ENCODE measurements around the gene CAVIN3.
"Not testable (repeated sequence)": the region's sequence is repeated elsewhere in the genome, so short reads cannot be mapped to it uniquely, and the experiment has no call there.

Gene CAVIN3

DNA sequence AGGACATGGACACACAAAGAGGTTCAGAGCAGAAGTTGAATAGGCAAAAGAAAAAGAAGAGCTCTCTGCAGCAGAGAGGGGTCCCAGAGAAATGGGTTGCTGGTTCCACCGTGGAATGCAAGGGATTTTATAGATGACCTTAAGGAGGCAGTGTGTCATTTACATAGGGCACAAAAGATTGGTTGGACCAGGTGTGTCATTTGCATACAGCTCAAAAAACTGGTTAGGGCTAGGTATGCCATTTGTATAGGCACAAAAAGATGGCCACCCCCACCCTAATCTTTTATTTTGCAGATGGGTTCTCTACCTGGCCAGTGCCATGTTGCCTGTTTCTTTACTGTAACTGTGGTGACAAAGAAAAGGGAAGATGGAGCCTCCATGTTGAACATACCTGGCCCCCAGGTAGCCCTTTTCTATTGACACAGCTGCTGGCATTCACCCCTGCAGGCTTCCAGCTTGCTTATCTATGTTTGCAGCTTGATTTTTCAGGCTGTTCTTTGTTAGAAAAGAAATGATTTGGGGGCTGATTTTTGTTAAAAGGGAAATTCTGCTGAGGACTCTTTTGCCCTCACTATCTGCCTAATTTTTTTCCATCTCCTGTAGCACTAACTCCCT is 3.1 kb upstream of the CAVIN3 start:
- peak; percentile 52 for DNase-seq

GRCh38 chr11:6321961-6322362 is 1.7 kb upstream of the CAVIN3 start:
- DNase-seq: peak; percentile 7

DNA sequence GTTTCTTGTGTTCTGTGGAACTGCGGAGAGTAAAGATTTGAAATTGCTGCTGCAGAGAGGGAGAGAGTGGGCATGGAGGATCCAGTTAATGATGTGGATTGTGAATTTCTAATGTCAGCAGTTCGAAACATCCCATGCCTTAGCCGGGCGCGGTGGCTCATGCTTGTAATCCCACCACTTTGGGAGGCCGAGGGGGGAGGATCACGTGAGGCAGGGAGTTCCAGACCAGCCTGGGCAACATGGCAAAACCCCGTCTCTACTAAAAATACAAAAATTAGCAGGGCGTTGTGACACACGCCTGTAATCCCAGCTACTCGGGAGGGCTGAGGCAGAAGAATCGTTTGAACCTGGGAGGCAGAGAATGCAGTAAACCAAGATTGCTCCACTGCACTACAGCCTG is 1.1 kb upstream of the CAVIN3 start:
- DNase-seq: no peak

DNA sequence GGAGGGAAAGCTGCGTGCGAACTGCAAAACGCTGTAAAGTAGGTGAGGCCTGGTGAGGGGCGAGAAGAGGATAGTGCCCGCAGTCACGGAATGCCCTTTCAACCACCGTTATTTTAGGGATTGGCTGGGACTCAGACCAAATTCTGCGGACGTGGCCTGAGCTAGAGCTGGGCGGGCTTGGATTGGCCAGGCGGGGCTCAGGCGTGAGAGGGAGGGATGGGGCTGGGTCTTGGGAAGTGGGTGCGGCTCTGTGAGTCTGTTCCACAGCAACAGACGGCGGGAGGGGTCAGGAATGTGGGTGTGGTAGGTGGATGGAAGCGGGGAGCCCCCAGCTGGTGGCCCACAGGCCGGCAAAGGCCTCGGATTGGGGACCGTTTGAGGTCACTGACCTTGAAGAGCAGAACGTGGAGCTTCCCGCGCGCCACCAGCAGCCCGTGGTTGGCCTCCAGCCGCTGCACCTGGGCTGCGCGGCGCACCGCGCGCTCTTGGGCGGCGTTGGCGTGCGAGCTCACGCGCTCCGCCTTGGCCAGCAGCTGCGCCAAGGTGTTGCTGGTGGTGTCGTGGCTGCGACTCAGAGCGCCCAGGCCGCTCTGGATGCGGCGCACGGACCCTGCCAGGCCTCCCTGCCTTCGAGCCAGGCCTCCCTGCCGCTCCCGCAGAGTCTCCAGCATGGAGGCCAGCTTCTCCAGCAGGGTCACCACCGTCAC is 444 bp downstream of the CAVIN3 start:
- DNase-seq: no peak

GRCh38 chr11:6319001-6319703 is 1.1 kb downstream of the CAVIN3 start:
- DNase-seq: no peak

GRCh38 chr11:6318204-6318603 is 2.1 kb downstream of the CAVIN3 start:
- no peak for DNase-seq

DNA sequence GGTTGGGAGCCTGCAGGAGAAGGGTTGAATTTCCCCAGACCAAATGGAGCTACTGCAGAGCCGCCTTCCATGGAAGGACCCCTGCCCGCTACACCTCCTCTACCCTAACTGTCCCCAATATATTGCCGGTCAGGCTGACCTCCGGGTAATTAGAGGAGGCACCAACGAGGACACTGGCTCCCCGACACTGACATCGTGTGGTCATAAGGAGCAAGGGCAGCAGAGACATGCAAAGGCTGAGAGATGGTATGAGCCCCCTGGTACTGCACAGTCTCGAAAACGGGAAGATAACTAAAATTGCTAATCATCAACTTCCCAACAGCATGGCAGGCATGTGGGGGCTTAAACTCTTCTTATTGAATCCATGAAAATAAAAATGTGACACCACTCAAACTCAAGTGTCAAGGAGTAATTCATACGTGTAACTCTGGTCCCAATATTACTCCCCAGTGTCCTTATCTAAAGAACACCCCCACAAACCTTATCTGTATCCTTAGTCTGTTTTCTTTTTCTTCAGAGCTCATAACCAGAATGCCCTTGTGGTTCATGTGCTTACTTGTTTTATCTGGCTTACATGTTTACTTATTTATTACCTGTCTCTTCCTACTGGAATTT is 4.4 kb downstream of the CAVIN3 start:
- peak; percentile 30 for DNase-seq

GRCh38 chr11:6312106-6312505 is 8.2 kb downstream of the CAVIN3 start:
- DNase-seq: no peak

- no peak for DNase-seq
Measured at GRCh38 chr11:6307876-6308275, 12.4 kb downstream of the CAVIN3 start.

GRCh38 chr11:6305297-6305696 is 15.0 kb downstream of the CAVIN3 start:
- no peak for DNase-seq

GRCh38 chr11:6303661-6304060 is 16.6 kb downstream of the CAVIN3 start:
- no peak for DNase-seq

DNA sequence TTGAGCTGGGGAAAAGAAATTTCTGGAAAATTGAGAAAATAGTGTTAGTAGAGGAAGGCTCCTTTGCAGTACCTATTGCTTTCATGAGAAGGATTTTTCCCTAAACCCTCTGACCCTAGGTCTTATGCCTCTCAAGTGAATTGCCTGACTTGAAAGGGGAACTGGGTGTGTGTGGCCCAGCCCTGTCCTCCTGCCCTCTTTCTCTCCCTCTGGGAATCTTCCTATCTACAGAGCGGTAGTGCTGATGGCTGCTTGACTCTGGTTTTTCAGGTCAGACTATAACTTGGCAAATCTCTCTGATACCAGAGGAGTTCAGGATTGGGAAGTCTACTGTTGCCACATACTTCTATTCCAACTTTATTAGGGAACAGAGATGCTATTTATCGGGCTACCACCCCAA is 19.2 kb downstream of the CAVIN3 start:
- DNase-seq: no peak

DNA sequence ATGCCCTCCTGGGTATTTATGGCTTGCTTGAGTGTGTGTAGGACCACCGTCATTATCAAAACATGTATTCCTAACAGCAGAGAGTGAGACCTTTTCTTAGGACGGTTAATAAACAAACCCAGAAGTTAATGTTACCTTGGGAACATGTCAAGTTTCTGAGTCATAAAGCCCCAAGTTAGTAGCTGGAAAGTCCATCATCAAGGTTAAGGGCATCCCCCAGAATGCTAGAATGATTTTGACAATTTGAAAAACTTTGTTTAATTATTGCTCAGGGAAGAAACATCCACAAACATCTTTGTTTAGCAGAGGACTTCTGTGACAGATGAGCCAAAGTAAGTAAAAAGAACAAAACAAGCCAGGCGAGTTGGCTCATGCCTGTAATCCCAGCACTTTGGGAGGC is 20.0 kb downstream of the CAVIN3 start:
- no peak for DNase-seq

- peak; percentile 30 for DNase-seq
Measured at GRCh38 chr11:6298605-6299004, 21.7 kb downstream of the CAVIN3 start.

DNA sequence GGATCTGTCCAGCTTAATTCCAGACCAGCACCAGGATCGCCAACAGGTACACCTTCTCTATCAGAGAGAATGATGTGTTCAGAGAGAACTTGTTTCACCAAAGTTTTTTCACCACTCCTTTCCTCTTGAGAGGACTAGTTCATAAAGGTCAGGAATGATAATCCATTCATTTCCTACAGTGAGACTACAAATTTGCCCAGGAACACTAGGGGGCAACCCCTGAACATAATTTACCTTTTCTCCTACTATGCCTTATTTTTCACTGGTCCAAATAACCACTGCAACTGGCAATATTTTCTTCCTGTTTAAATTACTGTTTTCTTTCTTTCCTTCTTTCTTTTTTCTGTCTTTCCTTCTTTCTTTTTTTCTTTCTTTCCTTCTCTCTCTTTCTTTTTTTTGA is 22.5 kb downstream of the CAVIN3 start:
- no peak for DNase-seq

DNA sequence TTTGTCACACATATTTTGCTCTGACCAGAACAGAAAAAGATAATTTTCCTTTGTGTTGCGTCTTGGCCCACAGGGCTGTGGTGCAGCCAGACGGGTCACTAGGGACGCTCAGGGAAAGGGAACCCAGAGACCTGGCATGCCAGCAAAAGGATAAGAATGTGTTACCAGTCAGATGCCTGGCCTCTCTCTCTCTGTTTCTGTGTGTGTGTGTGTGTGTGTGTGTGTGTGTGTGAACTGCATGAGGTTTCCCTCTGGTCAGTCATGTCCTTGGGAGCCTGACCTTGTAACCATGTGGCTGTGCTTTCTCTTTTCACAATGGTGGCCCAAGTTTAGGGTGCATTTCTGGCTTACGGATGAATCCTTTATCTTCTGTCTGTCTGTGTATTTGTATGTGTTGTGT is 35.3 kb downstream of the CAVIN3 start:
- no peak for DNase-seq

- no peak for DNase-seq
Measured at GRCh38 chr11:6284250-6284649, 36.1 kb downstream of the CAVIN3 start.

- DNase-seq: no peak
Measured at GRCh38 chr11:6283453-6284023, 36.8 kb downstream of the CAVIN3 start.

DNA sequence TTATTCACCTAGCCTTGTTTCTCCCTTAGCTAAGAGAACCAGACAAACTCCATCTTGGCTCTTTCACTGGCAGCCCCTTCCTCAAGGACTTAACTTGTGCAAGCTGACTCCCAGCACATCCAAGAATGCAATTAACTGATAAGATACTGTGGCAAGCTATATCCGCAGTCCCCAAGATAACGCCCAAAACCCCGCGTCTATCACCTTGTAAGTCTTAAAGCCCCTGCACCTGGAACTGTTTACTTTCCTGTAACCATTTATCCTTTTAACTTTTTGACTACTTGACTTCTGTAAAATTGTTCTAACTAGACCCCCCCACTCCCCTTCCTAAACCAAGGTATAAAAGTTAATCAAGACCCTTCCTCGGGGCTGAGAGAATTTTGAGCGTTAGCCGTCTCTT is 39.5 kb downstream of the CAVIN3 start:
- not testable (repeated sequence) for DNase-seq

DNA sequence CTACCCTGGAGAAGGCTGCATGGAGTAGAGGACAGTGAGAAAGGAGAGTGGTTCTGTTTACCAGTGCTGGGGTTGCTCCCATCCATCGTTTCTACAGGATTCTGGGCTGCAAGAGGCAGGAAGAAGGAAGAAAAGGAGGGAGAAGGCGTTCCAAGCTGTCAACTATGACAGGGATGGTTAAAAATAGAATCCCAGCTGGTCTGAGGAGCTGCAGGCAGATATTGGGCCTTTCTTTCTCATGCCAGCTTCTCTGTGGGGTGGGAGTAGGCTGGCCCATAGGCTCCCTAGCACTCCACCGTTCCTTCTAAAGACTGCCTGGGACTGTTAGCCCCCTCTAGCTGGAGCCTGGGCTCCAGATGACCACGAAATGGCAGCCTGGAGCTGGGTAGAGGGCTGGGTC is 47.1 kb downstream of the CAVIN3 start:
- no peak for DNase-seq

DNA sequence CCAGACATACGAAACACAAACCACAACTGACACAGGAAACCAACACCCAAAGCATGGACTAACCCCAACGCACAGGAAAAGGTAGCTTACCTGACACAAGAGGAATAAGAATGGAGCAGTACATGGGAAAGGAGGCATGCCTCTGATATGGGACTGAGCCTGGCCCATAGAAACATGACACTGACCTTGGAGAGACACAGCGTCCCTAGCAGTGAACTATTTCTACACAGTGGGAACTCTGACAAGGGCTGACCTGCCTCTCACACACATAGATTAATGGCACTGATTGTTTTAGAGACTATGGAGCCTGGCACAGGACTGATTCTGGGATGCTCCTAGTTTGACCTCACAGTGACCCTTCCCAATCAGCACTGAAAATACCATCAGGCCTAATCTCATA is 48.7 kb downstream of the CAVIN3 start:
- no peak for DNase-seq

GRCh38 chr11:6270584-6271246 is 49.6 kb downstream of the CAVIN3 start:
- DNase-seq: no peak

DNA sequence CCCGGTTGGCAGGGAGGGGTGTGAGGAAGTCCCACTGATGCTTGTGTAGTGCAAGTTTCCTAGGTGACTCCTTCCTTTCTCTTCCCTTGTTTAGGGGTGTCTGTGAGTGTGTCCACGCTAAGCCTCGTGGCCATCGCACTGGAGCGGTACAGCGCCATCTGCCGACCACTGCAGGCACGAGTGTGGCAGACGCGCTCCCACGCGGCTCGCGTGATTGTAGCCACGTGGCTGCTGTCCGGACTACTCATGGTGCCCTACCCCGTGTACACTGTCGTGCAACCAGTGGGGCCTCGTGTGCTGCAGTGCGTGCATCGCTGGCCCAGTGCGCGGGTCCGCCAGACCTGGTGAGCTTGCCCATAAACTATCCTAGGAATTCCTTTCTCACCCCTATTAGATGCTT is 50.3 kb downstream of the CAVIN3 start:
- DNase-seq: no peak

Data from COR-L47 (cell line).